AG09309 (cell line): ENCODE results near the gene ABHD11.

ENCODE experiments used
- DNase-seq: peaks from one replicate; pipeline ENCODE4 v3.0.0-alpha.2; 2010; ENCODE audit warnings: low read depth
- H3K4me3 ChIP-seq: 2 replicates; pipeline ENCODE4 v1.5.1; 2011; ENCODE audit warnings: mild to moderate bottlenecking, low read depth, low read length, moderate library complexity; ENCODE audit not compliant: control insufficient read depth
- TF ChIP-seq, protein P1 (sequence below): IDR thresholded peaks from 2 replicates; pipeline ENCODE4 v1.5.1; 2011; ENCODE audit warnings: mild to moderate bottlenecking, low read depth, low read length, inconsistent platforms; ENCODE audit not compliant: insufficient read depth, control insufficient read depth; ENCODE audit errors: missing control alignments

Gene ABHD11

DNA sequence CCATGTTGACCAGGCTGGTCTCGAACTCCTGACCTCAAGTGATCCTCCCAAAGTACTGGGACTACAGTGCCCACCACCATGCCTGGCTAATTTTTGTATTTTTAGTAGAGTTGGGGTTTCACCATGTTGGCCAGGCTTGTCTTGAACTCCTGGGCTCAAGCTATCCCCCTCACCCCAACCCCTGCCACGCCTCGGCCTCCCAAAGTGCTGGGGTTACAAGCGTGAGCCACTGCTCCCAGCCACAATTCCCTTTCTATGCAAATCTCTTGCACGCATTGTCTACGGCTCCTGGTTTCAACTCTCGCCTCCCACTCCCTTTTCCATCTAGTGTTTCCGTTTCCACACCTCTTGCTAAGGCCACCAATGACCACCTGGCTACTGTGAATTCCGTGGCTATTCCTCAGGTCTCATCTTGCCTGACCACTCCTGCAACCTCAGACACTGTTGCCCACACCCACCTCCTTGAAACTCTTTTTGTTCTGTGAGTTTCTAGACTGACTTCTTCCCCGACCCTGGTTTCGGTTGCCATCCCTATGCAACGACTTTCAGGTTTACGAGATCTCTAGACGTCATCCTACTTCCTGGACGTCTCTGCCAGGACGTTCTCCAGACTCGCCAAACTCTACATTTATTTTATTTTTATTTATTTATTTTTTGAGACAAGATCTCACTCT, 28.1 kb upstream of the ABHD11 start:
- TF ChIP-seq, protein P1, sequence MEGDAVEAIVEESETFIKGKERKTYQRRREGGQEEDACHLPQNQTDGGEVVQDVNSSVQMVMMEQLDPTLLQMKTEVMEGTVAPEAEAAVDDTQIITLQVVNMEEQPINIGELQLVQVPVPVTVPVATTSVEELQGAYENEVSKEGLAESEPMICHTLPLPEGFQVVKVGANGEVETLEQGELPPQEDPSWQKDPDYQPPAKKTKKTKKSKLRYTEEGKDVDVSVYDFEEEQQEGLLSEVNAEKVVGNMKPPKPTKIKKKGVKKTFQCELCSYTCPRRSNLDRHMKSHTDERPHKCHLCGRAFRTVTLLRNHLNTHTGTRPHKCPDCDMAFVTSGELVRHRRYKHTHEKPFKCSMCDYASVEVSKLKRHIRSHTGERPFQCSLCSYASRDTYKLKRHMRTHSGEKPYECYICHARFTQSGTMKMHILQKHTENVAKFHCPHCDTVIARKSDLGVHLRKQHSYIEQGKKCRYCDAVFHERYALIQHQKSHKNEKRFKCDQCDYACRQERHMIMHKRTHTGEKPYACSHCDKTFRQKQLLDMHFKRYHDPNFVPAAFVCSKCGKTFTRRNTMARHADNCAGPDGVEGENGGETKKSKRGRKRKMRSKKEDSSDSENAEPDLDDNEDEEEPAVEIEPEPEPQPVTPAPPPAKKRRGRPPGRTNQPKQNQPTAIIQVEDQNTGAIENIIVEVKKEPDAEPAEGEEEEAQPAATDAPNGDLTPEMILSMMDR, result no peak
- H3K4me3 ChIP-seq, result no peak overlapping the region
- DNase-seq, result no peak

DNA sequence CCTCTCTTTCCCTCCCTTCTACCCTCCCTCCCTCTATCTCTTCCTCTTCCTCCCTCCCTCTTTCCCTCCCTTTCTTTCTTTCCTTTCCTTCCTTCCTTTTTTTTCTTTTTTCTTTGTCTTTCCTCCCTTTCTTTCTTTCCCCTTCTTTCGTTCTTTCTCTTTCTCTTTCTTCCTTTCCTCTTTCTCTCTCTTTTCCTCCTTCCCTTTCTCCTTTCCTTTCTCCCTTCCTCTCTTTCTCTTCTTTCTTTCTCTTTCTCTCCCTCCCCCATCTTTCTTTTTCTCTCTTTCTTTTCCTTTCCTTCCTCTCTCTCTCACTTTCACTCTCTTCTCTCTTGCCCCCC, 24.0 kb upstream of the ABHD11 start:
- TF ChIP-seq, protein P1, result no peak
- no peak overlapping the region for H3K4me3 ChIP-seq
- no peak for DNase-seq

DNA sequence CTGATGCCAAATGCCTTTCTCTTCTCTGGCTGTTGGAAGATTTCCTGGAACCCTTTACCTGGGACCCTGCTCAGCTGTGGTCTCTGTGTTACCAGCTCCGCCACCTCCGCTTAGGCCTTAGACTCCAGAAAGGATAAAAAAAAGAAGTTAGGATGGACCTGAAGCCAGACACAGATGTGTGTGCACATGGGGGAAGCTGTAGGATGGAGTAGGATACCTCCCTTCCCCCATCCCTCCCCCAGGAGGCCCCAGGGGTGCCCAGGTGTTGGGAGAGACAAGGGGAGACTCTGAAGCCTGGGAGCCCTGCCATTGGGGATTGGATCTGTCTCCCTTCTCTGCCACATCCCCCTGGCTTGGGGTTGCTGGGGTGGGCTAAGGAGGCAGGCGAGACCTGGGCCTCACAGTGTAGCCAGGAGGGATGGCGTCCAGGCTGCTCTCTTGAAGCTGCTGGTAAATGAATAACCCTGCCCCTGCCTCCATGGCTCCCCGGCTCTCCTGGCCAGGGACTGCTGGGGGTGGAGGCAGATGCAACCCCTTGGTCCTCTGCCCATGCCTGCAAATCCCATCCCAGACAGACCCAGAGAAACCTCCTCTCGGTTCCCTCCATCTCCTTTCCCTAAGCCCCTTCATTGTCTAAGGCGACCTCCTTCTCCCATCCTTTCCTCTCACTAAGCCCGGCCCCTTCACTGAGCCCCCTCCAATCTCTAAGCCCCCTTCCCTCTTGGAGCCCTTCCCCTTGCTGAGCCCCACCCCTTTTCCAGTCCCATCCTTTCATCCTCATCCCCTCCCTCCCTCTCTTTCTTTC, 23.5 kb upstream of the ABHD11 start:
- DNase-seq, result no peak
- H3K4me3 ChIP-seq, result no peak overlapping the region
- TF ChIP-seq, protein P1, result no peak

DNA sequence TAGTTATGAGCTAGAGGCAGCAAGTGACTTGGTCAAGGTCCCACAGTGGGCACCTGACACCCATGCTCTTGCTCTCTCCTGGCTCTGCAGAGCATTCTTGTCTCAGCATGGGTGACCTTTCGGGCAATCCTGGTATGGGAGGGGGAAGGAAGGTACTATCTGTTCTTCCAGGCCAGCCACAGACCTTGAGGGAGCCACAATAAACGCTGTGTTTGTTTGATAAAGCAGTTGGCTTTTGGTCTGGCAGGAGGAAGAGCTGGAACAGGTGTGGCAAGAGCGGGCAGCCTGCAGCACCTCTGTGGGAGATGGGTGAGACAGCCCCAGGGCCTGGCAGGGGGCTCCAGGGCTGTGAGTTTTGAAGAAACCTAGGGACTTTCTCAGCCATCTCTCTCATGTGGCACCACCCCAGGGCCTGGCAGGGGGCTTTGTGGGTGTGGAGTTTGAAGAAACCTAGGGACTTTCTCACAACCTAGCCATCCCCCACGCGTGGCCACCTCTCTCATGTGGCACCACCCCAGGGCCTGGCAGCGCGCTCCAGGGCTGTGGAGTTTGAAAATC, 20.1 kb upstream of the ABHD11 start:
- TF ChIP-seq, protein P1, result no peak
- no peak for DNase-seq
- no peak overlapping the region for H3K4me3 ChIP-seq

DNA sequence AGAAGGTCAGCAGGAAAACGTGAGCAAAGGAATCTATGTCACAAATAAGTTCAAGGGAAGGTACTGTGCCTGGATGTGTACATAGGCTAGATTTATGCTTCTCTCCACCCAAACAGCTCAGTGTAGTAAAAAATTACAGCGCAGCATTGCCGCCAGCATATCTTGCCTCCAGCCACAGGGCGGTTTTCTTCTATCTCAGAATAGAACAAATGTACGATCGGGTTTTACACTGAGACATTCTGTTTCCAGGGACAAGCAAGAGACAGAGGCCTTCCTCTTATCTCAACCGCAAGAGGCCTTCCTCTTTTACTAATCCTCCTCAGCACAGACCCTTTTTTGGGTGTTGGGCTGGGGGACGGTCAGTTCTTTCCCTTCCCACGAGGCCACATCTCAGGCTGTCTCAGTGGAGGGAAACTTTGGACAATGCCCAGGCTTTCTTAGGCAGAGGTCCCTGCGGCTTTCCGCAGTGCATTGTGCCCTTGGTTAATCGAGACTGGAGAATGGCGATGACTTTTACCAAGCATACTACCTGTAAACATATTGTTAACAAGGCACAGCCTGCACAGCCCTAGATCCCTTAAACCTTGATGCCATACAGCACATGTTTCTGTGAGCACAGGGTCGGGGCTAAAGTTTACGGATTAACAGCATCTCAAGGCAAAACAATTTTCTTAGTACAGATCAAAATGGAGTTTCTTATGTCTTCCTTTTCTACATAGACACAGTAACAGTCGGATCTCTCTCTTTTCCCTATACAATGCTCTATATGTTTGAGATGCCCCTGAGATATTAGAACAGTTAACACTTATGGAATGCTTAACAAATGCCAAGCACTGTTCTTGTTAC, 11.6 kb upstream of the ABHD11 start:
- TF ChIP-seq, protein P1, result no peak
- no peak overlapping the region for H3K4me3 ChIP-seq
- no peak for DNase-seq

DNA sequence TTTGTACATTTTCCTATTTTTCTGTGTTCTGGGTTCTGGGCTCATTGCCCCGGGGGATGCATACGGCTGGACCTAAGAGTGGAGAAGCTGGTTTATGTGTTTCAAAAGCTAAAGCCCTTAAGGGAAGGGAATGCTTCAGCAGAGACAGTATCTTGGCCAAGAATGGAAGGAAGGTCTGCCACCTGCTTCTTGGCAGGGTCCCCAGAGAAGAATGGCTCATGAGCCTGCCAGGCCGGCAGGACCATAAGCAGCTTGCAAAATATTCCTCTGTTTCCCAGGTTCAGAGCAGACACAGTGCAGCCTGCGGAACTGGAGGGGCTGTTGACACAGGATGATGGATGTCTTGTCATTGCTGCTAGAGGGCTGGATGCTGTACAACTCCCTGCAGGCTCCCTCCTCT, 7.8 kb upstream of the ABHD11 start:
- H3K4me3 ChIP-seq, result no peak overlapping the region
- TF ChIP-seq, protein P1, result no peak
- no peak for DNase-seq
